K562 (cell line): ENCODE results near the gene SLC38A7. TPM values are rescaled to one million over a fixed set of nuclear protein-coding genes. Genes with fewer than 3 reads are reported as not detected.

Source experiments
- ATF1 ChIP-seq, 2 experiments: fragments of 450-650 bp in 1 of 2; IDR thresholded peaks; 2 replicates each; pipeline ENCODE4 v1.6.1; 2016; ENCODE audit warnings: missing compliant biosample characterization in 1 of 2, missing genetic modification characterization in 1 of 2
- C11orf30 ChIP-seq: fragments of 450-650 bp; IDR thresholded peaks from 2 replicates; pipeline ENCODE4 v1.6.1; 2016; ENCODE audit warnings: low read depth, mild to moderate bottlenecking
- DEAF1 ChIP-seq: fragments of 450-650 bp; formaldehyde crosslinking; IDR thresholded peaks from 2 replicates; pipeline ENCODE4 v1.4.0; 2020; ENCODE audit warnings: mild to moderate bottlenecking, moderate library complexity
- EP300 ChIP-seq: IDR thresholded peaks from 2 replicates; pipeline ENCODE4 v1.6.1; 2012; ENCODE audit warnings: low read length, improper control_type of control experiment
- FOS ChIP-seq: IDR thresholded peaks from 3 replicates; pipeline ENCODE4 v1.6.1; 2011; ENCODE audit not compliant: insufficient read length; ENCODE audit errors: extremely low read depth
- FOXK2 ChIP-seq, 2 experiments: fragments of 450-650 bp; IDR thresholded peaks in 1 of 2; conservative IDR thresholded peaks in 1 of 2; 2 replicates each; pipeline ENCODE4 v1.6.1; 2016; ENCODE audit warnings: low read depth in 2 of 2, mild to moderate bottlenecking in 1 of 2
- HMG20A ChIP-seq: fragments of 450-650 bp; formaldehyde crosslinking; conservative IDR thresholded peaks from 2 replicates; pipeline ENCODE4 v1.4.0; 2020; ENCODE audit warnings: mild to moderate bottlenecking, mixed read lengths
- MNT ChIP-seq, 2 experiments: fragments of 450-650 bp; conservative IDR thresholded peaks; 2 replicates each; pipeline ENCODE4 v1.6.1; 2017; ENCODE audit warnings: mild to moderate bottlenecking in 2 of 2, moderate library complexity in 2 of 2
- NFIC ChIP-seq: fragments of 450-650 bp; IDR thresholded peaks from 2 replicates; pipeline ENCODE4 v1.6.1; 2017; ENCODE audit warnings: mild to moderate bottlenecking, inconsistent platforms
- PHF8 ChIP-seq: fragments of 200-600 bp; sonication (generic); IDR thresholded peaks from 2 replicates; pipeline ENCODE4 v1.6.1; 2012; ENCODE audit warnings: mixed run types, mild to moderate bottlenecking, inconsistent platforms, low read length, moderate library complexity, borderline replicate concordance
- TCF7 ChIP-seq: sonication (generic); IDR thresholded peaks from 2 replicates; pipeline ENCODE4 v1.6.1; 2016; ENCODE audit warnings: antibody characterized with exemption, borderline replicate concordance
- TEAD1 ChIP-seq, 2 experiments: fragments of 450-650 bp in 1 of 2; sonication (generic) in 1 of 2; formaldehyde crosslinking; IDR thresholded peaks; 2 replicates each; pipeline versions ENCODE4 v1.4.0 to v1.8.0; 2020 to 2022; ENCODE audit warnings: mild to moderate bottlenecking in 2 of 2, missing genetic modification reagents in 1 of 2
- TFE3 ChIP-seq: fragments of 450-650 bp; formaldehyde crosslinking; IDR thresholded peaks from 2 replicates; pipeline ENCODE4 v1.4.0; 2020; ENCODE audit warnings: mild to moderate bottlenecking, mixed read lengths
- THRB ChIP-seq: fragments of 450-650 bp; formaldehyde crosslinking; conservative IDR thresholded peaks from 2 replicates; pipeline ENCODE4 v1.4.0; 2022; ENCODE audit warnings: mild to moderate bottlenecking, missing genetic modification characterization
- ZBTB9 ChIP-seq: fragments of 450-650 bp; formaldehyde crosslinking; IDR thresholded peaks from 2 replicates; pipeline ENCODE4 v1.4.0; 2020; ENCODE audit warnings: mild to moderate bottlenecking, moderate library complexity
- polyA plus RNA-seq, 8 experiments: library from polyadenylated mRNA; depleted of rRNA in 4 of 8; stranded (reverse) in 5 of 8; unstranded in 3 of 8; fragments of >200 nt; fragmentation: Nextera tagmentation in 2 of 8; fragmentation: Illumina TruSeq in 1 of 8; extraction: Ambion mirVana in 2 of 8; extraction: Trizol in 1 of 8; gene quantifications; 2 replicates each; pipeline versions ENCODE4 v1.2.1 to v1.2.3, GENCODE V29; 2011 to 2014; ENCODE audit warnings: inconsistent platforms in 1 of 8, missing spikeins in 1 of 8
- total RNA-seq, 7 experiments: library from RNA; depleted of rRNA in 6 of 7; stranded (reverse); fragments of >200 nt in 6 of 7; fragmentation: Illumina TruSeq in 2 of 7; extraction: Trizol in 2 of 7; gene quantifications; 2 replicates each; pipeline versions ENCODE4 v1.2.1 to v1.2.3, GENCODE V29; 2011 to 2021; ENCODE audit warnings: low replicate concordance in 1 of 7
- TF ChIP-seq, protein P1 (sequence below): sonication (generic); formaldehyde crosslinking; IDR thresholded peaks from 2 replicates; pipeline ENCODE4 v1.8.0; 2023; ENCODE audit warnings: mild to moderate bottlenecking, missing genetic modification reagents

SLC38A7 gene
- total and polyA plus RNA-seq, 9 of the 15 experiments (the other 6 are each of a cell fraction or from before 2014, with no cell fraction given) = 2.7 to 12.2 (median 6.5) TPM

DNA sequence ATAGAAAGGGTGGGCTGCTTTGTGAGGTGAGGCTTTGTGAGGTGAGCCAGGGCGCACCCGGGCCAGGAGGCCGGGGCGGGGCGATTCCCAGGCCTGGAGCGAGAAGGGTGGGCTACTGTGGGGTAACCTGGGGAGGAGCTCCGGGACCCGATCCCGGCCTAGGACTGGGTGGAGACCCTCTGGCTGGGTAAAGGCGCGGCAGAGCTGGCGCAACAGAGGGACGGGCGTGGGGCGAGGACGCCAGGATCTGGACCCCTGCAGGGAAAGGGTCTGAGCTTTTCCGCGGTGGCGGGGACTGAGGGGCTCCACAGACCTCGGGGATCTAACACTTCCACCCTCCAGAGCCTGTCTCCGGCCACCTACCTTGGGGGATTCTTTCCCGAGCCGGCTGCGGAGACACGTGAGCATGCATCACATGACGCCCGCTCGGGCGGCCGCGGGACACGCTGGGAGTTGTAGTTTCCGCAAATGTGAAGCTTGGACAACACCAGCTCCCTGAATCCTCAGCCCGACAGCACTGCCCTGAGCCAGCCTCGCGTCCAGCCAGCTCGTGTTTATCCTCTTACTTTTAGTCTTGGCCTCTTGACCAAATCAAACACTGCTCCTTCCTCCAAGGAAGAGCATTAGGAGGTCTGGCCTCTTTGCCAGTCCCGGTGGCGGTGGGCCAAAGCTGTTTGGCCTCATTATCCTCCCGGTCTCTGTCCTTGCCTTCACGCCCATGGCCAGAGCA, at the start of gene SLC38A7 (continued):
- TF ChIP-seq ZBTB9 (CRISPR knock-in tag) (peak; percentile 27; the same call in 1 of the 2 replicates), FOXK2 (conservative IDR thresholded peaks at IDR 0.05 in 1 of 2, IDR thresholded peaks at IDR 0.05 in 1 of 2; ENCODE audit: low read depth in 2 of 2) (peak; percentile 74 to 78; a peak in 3 of 4 replicates), ATF1 (CRISPR knock-in tag; IDR thresholded peaks at IDR 0.05) (no peak), ATF1 (tag; IDR thresholded peaks at IDR 0.05) (peak; percentile 91), PHF8 (peak; percentile 71; the same call in 1 of the 2 replicates), DEAF1 (CRISPR knock-in tag) (no peak), HMG20A (CRISPR knock-in tag) (no peak), EP300 (no peak), TEAD1 (CRISPR knock-in tag; IDR thresholded peaks at IDR 0.05) (0 out of 4 replicates have a peak, but pooled peaks of 1 of the 2 experiments have one; percentile 27), C11orf30 (peak; percentile 90), TCF7 (no peak), MNT (conservative IDR thresholded peaks at IDR 0.05) (peak; percentile 86 to 94), TFE3 (CRISPR knock-in tag) (peak; percentile 95), NFIC (peak; percentile 56; the same call in 1 of the 2 replicates), THRB (no peak), FOS (peak; percentile 49)
- TF ChIP-seq, protein P1, sequence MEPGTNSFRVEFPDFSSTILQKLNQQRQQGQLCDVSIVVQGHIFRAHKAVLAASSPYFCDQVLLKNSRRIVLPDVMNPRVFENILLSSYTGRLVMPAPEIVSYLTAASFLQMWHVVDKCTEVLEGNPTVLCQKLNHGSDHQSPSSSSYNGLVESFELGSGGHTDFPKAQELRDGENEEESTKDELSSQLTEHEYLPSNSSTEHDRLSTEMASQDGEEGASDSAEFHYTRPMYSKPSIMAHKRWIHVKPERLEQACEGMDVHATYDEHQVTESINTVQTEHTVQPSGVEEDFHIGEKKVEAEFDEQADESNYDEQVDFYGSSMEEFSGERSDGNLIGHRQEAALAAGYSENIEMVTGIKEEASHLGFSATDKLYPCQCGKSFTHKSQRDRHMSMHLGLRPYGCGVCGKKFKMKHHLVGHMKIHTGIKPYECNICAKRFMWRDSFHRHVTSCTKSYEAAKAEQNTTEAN = 0 out of 2 replicates have a peak, but pooled peaks have one; percentile 20
